RPMI8226 (cell line): ENCODE data around the gene GRM5.
"Not testable (repeated sequence)": the region's sequence is repeated elsewhere in the genome, so short reads cannot be mapped to it uniquely, and the experiment has no call there.

Source experiments
- DNase-seq: peaks from one replicate; pipeline ENCODE4 v3.0.0-alpha.2; 2015

Gene GRM5

GRCh38 chr11:88972210-88972609, 93.6 kb downstream of the GRM5 start:
- DNase-seq = no peak

GRCh38 chr11:88961621-88962020, 104.2 kb downstream of the GRM5 start:
- DNase-seq = not testable (repeated sequence)

- not testable (repeated sequence) for DNase-seq
Measured at GRCh38 chr11:88959857-88960256, 105.9 kb downstream of the GRM5 start.

GRCh38 chr11:88950975-88951374, 114.8 kb downstream of the GRM5 start:
- no peak for DNase-seq

- not testable (repeated sequence) for DNase-seq
Measured at GRCh38 chr11:88948908-88949307, 116.9 kb downstream of the GRM5 start.

GRCh38 chr11:88947843-88948572, 117.8 kb downstream of the GRM5 start:
- peak; percentile 7 for DNase-seq

- DNase-seq = not testable (repeated sequence)
Measured at GRCh38 chr11:88929665-88930064, 136.1 kb downstream of the GRM5 start.

- DNase-seq = not testable (repeated sequence)
Measured at GRCh38 chr11:88917065-88917464, 148.7 kb downstream of the GRM5 start.

- no peak for DNase-seq
Measured at GRCh38 chr11:88909500-88909899, 156.3 kb downstream of the GRM5 start.

- not testable (repeated sequence) for DNase-seq
Measured at GRCh38 chr11:88901436-88901835, 164.3 kb downstream of the GRM5 start.

- not testable (repeated sequence) for DNase-seq
Measured at GRCh38 chr11:88888855-88889254, 176.9 kb downstream of the GRM5 start.

GRCh38 chr11:88886796-88887195, 179.0 kb downstream of the GRM5 start:
- DNase-seq = peak; percentile 69

GRCh38 chr11:88882800-88883199, 183.0 kb downstream of the GRM5 start:
- DNase-seq = not testable (repeated sequence)

- no peak for DNase-seq
Measured at GRCh38 chr11:88861618-88862017, 204.2 kb downstream of the GRM5 start.

GRCh38 chr11:88860431-88860830, 205.4 kb downstream of the GRM5 start:
- DNase-seq = not testable (repeated sequence)

GRCh38 chr11:88853963-88854362, 211.8 kb downstream of the GRM5 start:
- not testable (repeated sequence) for DNase-seq

- DNase-seq = not testable (repeated sequence)
Measured at GRCh38 chr11:88851547-88851946, 214.2 kb downstream of the GRM5 start.

GRCh38 chr11:88849773-88850172, 216.0 kb downstream of the GRM5 start:
- not testable (repeated sequence) for DNase-seq

GRCh38 chr11:88849368-88849767, 216.4 kb downstream of the GRM5 start:
- DNase-seq = no peak

GRCh38 chr11:88846266-88846665, 219.5 kb downstream of the GRM5 start:
- DNase-seq = not testable (repeated sequence)

GRCh38 chr11:88844941-88845340, 220.8 kb downstream of the GRM5 start:
- DNase-seq = not testable (repeated sequence)

- not testable (repeated sequence) for DNase-seq
Measured at GRCh38 chr11:88843766-88844426, 221.9 kb downstream of the GRM5 start.

- DNase-seq = not testable (repeated sequence)
Measured at GRCh38 chr11:88838139-88838538, 227.6 kb downstream of the GRM5 start.

GRCh38 chr11:88835709-88836108, 230.1 kb downstream of the GRM5 start:
- not testable (repeated sequence) for DNase-seq
